Activated CD8-positive, alpha-beta memory T cell treated with anti-CD3 and anti-CD28 coated beads, Interleukin-2, amount 50 U/mL, for 1 hour (primary cell): ENCODE data around the gene GRP.

Experiments used
- DNase-seq: peaks from one replicate; pipeline ENCODE4 v3.0.0-alpha.2; 2020; ENCODE audit errors: extremely low read depth

GRP gene

GRCh38 chr18:59267503-59268126 is 47.7 kb downstream of the GRP start:
- no peak for DNase-seq

GRCh38 chr18:59268127-59268720 is 48.3 kb downstream of the GRP start:
- no peak for DNase-seq

- no peak for DNase-seq
Observed at GRCh38 chr18:59268721-59269562, 49.0 kb downstream of the GRP start.

GRCh38 chr18:59269563-59270119 is 49.7 kb downstream of the GRP start:
- no peak for DNase-seq

GRCh38 chr18:59270689-59271257 is 50.8 kb downstream of the GRP start:
- no peak for DNase-seq

GRCh38 chr18:59271606-59272220 is 51.8 kb downstream of the GRP start:
- DNase-seq = no peak

GRCh38 chr18:59272221-59272888 is 52.4 kb downstream of the GRP start:
- no peak for DNase-seq

GRCh38 chr18:59272891-59273758 is 53.2 kb downstream of the GRP start, which contains the start of gene RAX:
Gene RAX (minus strand): TSS chr18:59273454. CDS start chr18:59273206, 248 bp downstream.
- DNase-seq = no peak

- no peak for DNase-seq
Observed at GRCh38 chr18:59273759-59274532, 54.0 kb downstream of the GRP start.

GRCh38 chr18:59274533-59274928 is 54.6 kb downstream of the GRP start:
- no peak for DNase-seq

GRCh38 chr18:59275406-59275949 is 55.5 kb downstream of the GRP start:
- DNase-seq = no peak

GRCh38 chr18:59276047-59276446 is 56.1 kb downstream of the GRP start:
- no peak for DNase-seq

- no peak for DNase-seq
Observed at GRCh38 chr18:59278793-59279192, 58.8 kb downstream of the GRP start.

- DNase-seq = no peak
Observed at GRCh38 chr18:59279193-59279592, 59.2 kb downstream of the GRP start.

GRCh38 chr18:59279722-59280121 is 59.8 kb downstream of the GRP start:
- DNase-seq = no peak
